GM12864 (cell line): ENCODE data around the gene GLMN.

Experiments used
- DNase-seq: peaks from one replicate; pipeline ENCODE4 v3.0.0-alpha.2; 2011; ENCODE audit warnings: low read depth
- H3K4me3 ChIP-seq: 2 replicates; pipeline ENCODE4 v1.5.1; 2011; ENCODE audit warnings: mild to moderate bottlenecking, low read depth, low read length, control low read depth
- CTCF ChIP-seq: IDR thresholded peaks from 2 replicates; pipeline ENCODE4 v1.5.1; 2011; ENCODE audit warnings: low read depth, mild to moderate bottlenecking, moderate library complexity, low read length, control low read depth, inconsistent platforms; ENCODE audit errors: missing control alignments

The GLMN gene

GRCh38 chr1:92228401-92228800 lies 70.4 kb downstream of the GLMN start:
- DNase-seq = no peak
- no peak overlapping the region for H3K4me3 ChIP-seq
- TF ChIP-seq CTCF = no peak

GRCh38 chr1:92219028-92219427 lies 79.8 kb downstream of the GLMN start:
- TF ChIP-seq CTCF = no peak
- no peak overlapping the region for H3K4me3 ChIP-seq

GRCh38 chr1:92218559-92218958 lies 80.2 kb downstream of the GLMN start:
- no peak for TF ChIP-seq CTCF
- no peak for DNase-seq
- no peak overlapping the region for H3K4me3 ChIP-seq

More at GRCh38 chr1:92219028-92219427, 79.8 kb downstream of the GLMN start:
- DNase-seq = no peak

- DNase-seq = no peak
- TF ChIP-seq CTCF = no peak
- no peak within 1 kb of the TSS for H3K4me3 ChIP-seq
Measured at GRCh38 chr1:92217721-92218120, 81.1 kb downstream of the GLMN start, which contains the start of gene C1orf146. Gene C1orf146, plus strand, starts transcription at chr1:92217915. Its CDS starts 13,506 bp downstream, at chr1:92231421.

GRCh38 chr1:92211166-92211565 lies 87.6 kb downstream of the GLMN start:
- no peak for TF ChIP-seq CTCF
- H3K4me3 ChIP-seq = no peak overlapping the region
- no peak for DNase-seq

GRCh38 chr1:92210701-92211100 lies 88.1 kb downstream of the GLMN start:
- H3K4me3 ChIP-seq = no peak overlapping the region
- TF ChIP-seq CTCF = no peak
- DNase-seq = no peak

- no peak overlapping the region for H3K4me3 ChIP-seq
- no peak for DNase-seq
- no peak for TF ChIP-seq CTCF
Measured at GRCh38 chr1:92203105-92203504, 95.7 kb downstream of the GLMN start.
